ENCODE data around the gene ELOB. TPM values are rescaled to one million over a fixed set of nuclear protein-coding genes. Genes with fewer than 3 reads are reported as not detected.
A peak's percentile ranks its signal among the peaks of the same experiment; 100 is the strongest.

The ELOB gene
- total and polyA plus RNA-seq, 4 experiments from 2014 or later: 83.0 to 270 (median 177) TPM

DNA sequence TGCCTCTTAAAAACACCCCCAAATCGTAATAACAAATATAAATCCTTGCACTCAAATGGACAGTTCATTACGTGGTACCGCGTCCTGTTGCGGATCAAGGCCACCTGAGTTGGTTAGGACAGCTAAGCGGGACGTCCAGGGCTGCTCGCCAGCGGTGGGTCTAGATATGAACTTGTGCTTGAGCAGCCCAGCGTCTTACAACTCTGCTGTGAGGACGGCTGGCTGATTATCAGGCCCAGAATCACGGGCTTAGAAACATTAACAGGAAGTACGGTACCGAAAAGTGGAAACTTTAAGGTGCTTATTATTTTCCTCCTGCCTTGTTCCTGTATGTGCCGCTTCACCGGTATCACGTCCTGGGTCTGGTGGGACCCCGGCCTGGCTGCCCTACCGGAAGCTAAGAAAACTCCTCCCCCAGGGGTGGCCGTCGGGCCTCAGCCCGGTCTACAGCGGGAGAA is 25.5 kb downstream of the ELOB start:
- POLR2A ChIA-PET (ENCODE audit: partially characterized antibody): interaction anchor here (0.9 to 6.7 kb wide), 9 partner anchors 10 to 704 kb away, joined by 3 to 142 read pairs (median 4); partner anchors contain the start of genes ELOB, FLYWCH1, FLYWCH2 and KCTD5

DNA sequence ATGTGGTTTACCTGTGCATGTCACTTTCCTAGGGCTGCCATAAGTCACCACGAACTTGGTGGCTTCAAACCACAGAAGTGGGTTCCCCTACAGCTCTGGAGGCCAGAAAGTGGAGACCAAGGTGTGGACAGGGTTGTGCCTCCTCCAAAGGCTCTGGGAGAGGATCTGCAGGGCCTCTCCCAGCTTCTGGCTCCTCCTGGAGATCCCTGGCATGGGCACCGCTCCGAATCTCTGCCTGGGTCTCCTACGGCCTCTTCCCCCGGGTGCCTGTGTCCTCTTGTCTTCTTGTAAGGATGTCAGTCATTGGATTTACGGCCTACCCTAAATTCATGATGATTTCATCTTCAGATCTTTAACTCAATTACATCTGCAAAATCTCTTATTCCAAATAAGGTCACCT is 27.1 kb downstream of the ELOB start:
- no peaks in the 10 kb centered on the region for H3K9me3 ChIP-seq (ENCODE audit: control insufficient read depth in 1 of 2, low read length in 2 of 2)
- H3K4me1 Mint-ChIP-seq: peaks cover 15 to 45% (median 27%) of the 10 kb centered on the region in 4 donors
- H3K4me3 Mint-ChIP-seq: no peak overlapping the region
- peaks cover 4 to 21% of the 10 kb centered on the region in 2 donors for H3K36me3 Mint-ChIP-seq
- H3K27me3 ChIP-seq (ENCODE audit: insufficient read depth, low read length): no peaks in the 10 kb centered on the region
- ChIA-PET CTCF (ENCODE audit: partially characterized antibody) (no interaction called here), POLR2A (ENCODE audit: partially characterized antibody) (interaction anchor here (6.7 kb wide), 1 partner anchor 25 kb away, joined by 142 read pairs; the partner anchor contains the start of gene ELOB)
- peaks cover 2% of the 10 kb centered on the region for H3K36me3 ChIP-seq (ENCODE audit: insufficient read depth, low read length)
- peaks cover 26% of the 10 kb centered on the region for H3K4me1 ChIP-seq (ENCODE audit: insufficient read depth, low read length)
- intact Hi-C loops (cut with micrococcal nuclease): loop anchor here (10.0 kb wide), 1 partner anchor 115 kb away; no protein-coding TSS in a partner anchor
- no peaks in the 10 kb centered on the region for H3K27me3 Mint-ChIP-seq
- H3K27ac Mint-ChIP-seq: peak overlapping the region in 3 of 7 donors; percentile 9 to 100 (median 37)
- DNase-seq: no peak
- no peak overlapping the region for H3K27ac ChIP-seq (ENCODE audit: low read depth, low read length)
- H3K4me3 ChIP-seq (ENCODE audit: low read length in 2 of 2): no peak overlapping the region
- H3K9me3 Mint-ChIP-seq: peaks cover 0 to 4% (median 0%) of the 10 kb centered on the region in 8 donors

More for the DNA sequence above, 25.5 kb downstream of the ELOB start:
- peaks cover 15 to 35% of the 10 kb centered on the region in 2 donors for H3K36me3 Mint-ChIP-seq
- Histone ChIP-seq H3K4me3 (ENCODE audit: low read length in 2 of 2) (peak overlapping the region in 1 of 2 donors; percentile 97), H3K36me3 (ENCODE audit: insufficient read depth, low read length) (peaks cover 3% of the 10 kb centered on the region), H3K4me1 (ENCODE audit: insufficient read depth, low read length) (peaks cover 42% of the 10 kb centered on the region), H3K27me3 (ENCODE audit: insufficient read depth, low read length) (no peaks in the 10 kb centered on the region), H3K27ac (ENCODE audit: low read depth, low read length) (peak overlapping the region; percentile 97), H3K9me3 (ENCODE audit: control insufficient read depth in 1 of 2, low read length in 2 of 2) (no peaks in the 10 kb centered on the region)
- H3K27me3 Mint-ChIP-seq: no peaks in the 10 kb centered on the region
- intact Hi-C loops (cut with micrococcal nuclease): loop anchor here (1.0 to 10.0 kb wide), 5 partner anchors 26 to 113 kb away; partner anchors contain the start of genes ELOB and KCTD5
- H3K9me3 Mint-ChIP-seq: peaks cover 0 to 4% (median 0%) of the 10 kb centered on the region in 8 donors
- CTCF ChIA-PET (ENCODE audit: partially characterized antibody): no interaction called here
- H3K4me1 Mint-ChIP-seq: peaks cover 29 to 62% (median 43%) of the 10 kb centered on the region in 4 donors
- DNase-seq: no peak
- peak overlapping the region; percentile 97 to 100 (median 99) for H3K27ac Mint-ChIP-seq
- peak overlapping the region; percentile 29 to 97 (median 92) for H3K4me3 Mint-ChIP-seq

DNA sequence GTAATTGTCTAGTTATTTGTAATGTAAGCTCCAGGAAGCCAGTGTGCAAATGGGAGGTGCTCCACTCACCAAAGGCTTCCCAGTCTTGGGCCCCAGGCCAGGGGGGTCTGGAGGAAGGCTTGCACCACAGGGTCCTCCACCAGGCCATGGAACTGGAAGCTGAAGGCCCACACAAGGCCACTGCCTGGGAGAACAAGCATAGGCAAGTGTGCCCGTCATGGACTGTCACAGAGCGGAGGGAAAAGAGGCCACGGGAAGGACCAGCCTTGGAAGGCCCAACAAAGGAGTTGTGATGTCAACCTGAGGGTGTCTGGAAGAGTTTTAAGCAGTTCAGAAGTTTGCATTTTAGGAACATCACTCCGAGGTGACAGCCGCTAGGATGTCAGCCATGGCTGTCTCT is 27.6 kb downstream of the ELOB start:
- intact Hi-C loops (cut with micrococcal nuclease): no loop called here
- H3K36me3 Mint-ChIP-seq: peaks cover 4 to 18% of the 10 kb centered on the region in 2 donors
- Histone ChIP-seq H3K36me3 (ENCODE audit: insufficient read depth, low read length) (no peaks in the 10 kb centered on the region), H3K4me1 (ENCODE audit: insufficient read depth, low read length) (peaks cover 21% of the 10 kb centered on the region), H3K27ac (ENCODE audit: low read depth, low read length) (no peak overlapping the region), H3K4me3 (ENCODE audit: low read length in 2 of 2) (no peak overlapping the region), H3K27me3 (ENCODE audit: insufficient read depth, low read length) (no peaks in the 10 kb centered on the region), H3K9me3 (ENCODE audit: control insufficient read depth in 1 of 2, low read length in 2 of 2) (no peaks in the 10 kb centered on the region)
- CTCF ChIA-PET (ENCODE audit: partially characterized antibody): no interaction called here
- peaks cover 0 to 4% (median 0%) of the 10 kb centered on the region in 8 donors for H3K9me3 Mint-ChIP-seq
- H3K27ac Mint-ChIP-seq: peak overlapping the region in 3 of 7 donors; percentile 46 to 100 (median 47)
- H3K4me1 Mint-ChIP-seq: peaks cover 10 to 40% (median 23%) of the 10 kb centered on the region in 4 donors
- H3K4me3 Mint-ChIP-seq: peak overlapping the region in 1 of 8 donors; percentile 39
- no peaks in the 10 kb centered on the region for H3K27me3 Mint-ChIP-seq
- DNase-seq: no peak
- POLR2A ChIA-PET (ENCODE audit: partially characterized antibody): interaction anchor here (6.7 kb wide), 1 partner anchor 26 kb away, joined by 142 read pairs; the partner anchor contains the start of gene ELOB

DNA sequence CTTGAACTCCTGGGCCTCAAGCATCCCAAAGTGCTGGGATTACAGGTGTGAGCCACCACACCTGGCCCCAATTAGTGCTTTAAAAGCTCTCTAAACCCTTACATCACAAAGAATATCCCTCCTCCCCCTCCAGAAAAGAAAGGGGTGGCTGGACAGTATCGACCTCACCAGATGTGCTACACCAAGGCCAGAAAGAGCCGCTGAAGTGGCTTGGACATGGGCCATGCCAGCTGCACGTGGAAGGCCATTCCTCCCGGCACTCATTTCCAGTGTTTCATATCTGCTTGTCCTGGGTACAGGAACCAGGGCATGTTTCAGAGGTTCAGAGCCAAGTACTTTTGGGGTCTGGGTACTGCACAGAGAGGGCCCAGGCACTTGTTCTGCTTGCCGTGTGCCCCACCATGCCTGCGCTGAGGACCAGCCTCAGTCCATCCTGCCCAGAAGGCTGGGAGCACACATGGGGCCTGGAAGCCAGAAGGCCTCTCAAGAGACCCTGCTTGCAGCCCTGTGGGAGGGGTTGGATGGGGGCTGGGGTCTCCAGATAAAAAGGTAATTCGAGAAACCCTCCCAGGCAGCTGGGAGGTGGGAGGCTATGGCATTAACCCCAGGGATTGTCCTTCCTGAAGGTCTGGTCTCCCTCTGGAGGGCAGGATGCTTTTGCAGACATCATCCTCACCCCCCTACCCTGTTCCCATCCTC is 28.2 kb downstream of the ELOB start:
- peaks cover 0 to 4% (median 0%) of the 10 kb centered on the region in 8 donors for H3K9me3 Mint-ChIP-seq
- DNase-seq: no peak
- ChIA-PET CTCF (ENCODE audit: partially characterized antibody) (no interaction called here), POLR2A (ENCODE audit: partially characterized antibody) (interaction anchor here (6.7 kb wide), 1 partner anchor 26 kb away, joined by 142 read pairs; the partner anchor contains the start of gene ELOB)
- H3K36me3 ChIP-seq (ENCODE audit: insufficient read depth, low read length): no peaks in the 10 kb centered on the region
- peaks cover 15% of the 10 kb centered on the region for H3K4me1 ChIP-seq (ENCODE audit: insufficient read depth, low read length)
- H3K9me3 ChIP-seq (ENCODE audit: control insufficient read depth in 1 of 2, low read length in 2 of 2): no peaks in the 10 kb centered on the region
- H3K27ac Mint-ChIP-seq: peak overlapping the region in 1 of 7 donors; percentile 13
- no peak overlapping the region for H3K4me3 Mint-ChIP-seq
- peaks cover 4 to 14% of the 10 kb centered on the region in 2 donors for H3K36me3 Mint-ChIP-seq
- intact Hi-C loops (cut with micrococcal nuclease): no loop called here
- no peak overlapping the region for H3K27ac ChIP-seq (ENCODE audit: low read depth, low read length)
- no peaks in the 10 kb centered on the region for H3K27me3 Mint-ChIP-seq
- H3K27me3 ChIP-seq (ENCODE audit: insufficient read depth, low read length): no peaks in the 10 kb centered on the region
- no peak overlapping the region for H3K4me3 ChIP-seq (ENCODE audit: low read length in 2 of 2)
- H3K4me1 Mint-ChIP-seq: peaks cover 6 to 35% (median 18%) of the 10 kb centered on the region in 4 donors

DNA sequence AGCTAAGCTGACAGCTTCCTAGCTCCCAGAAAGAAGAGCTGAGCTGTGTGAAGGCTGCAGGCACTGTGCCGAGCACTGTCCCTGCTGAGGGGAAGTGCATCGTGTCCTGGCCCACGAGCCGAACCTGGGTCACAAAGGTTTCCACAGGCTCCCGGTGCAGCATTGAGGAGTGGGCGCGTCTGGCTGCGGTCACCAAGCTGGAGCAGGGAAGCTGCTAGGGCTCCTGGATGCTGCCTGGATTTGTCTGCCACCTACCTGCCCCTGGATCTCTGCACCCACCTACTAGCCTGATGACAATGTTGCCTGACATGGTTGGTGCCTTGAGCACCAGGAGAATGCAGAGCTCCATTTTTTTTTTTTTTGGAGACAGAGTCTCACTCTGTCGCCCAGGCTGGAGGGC is 31.1 kb downstream of the ELOB start:
- H3K4me1 ChIP-seq (ENCODE audit: insufficient read depth, low read length): no peaks in the 10 kb centered on the region
- Mint-ChIP-seq H3K27ac (no peak overlapping the region), H3K4me3 (no peak overlapping the region), H3K9me3 (no peaks in the 10 kb centered on the region), H3K4me1 (peaks cover 0 to 11% (median 4%) of the 10 kb centered on the region in 4 donors), H3K36me3 (no peaks in the 10 kb centered on the region), H3K27me3 (no peaks in the 10 kb centered on the region)
- ChIA-PET CTCF (ENCODE audit: partially characterized antibody) (interaction anchor here (1.3 to 1.5 kb wide), 2 partner anchors 28 kb away, joined by 3 read pairs; no protein-coding TSS in a partner anchor), POLR2A (ENCODE audit: partially characterized antibody) (interaction anchor here (0.8 kb wide), 1 partner anchor 31 kb away, joined by 3 read pairs; the partner anchor contains the start of gene ELOB)
- H3K9me3 ChIP-seq (ENCODE audit: control insufficient read depth in 1 of 2, low read length in 2 of 2): no peaks in the 10 kb centered on the region
- H3K36me3 ChIP-seq (ENCODE audit: insufficient read depth, low read length): no peaks in the 10 kb centered on the region
- H3K27me3 ChIP-seq (ENCODE audit: insufficient read depth, low read length): no peaks in the 10 kb centered on the region
- intact Hi-C loops (cut with micrococcal nuclease): no loop called here
- H3K27ac ChIP-seq (ENCODE audit: low read depth, low read length): no peak overlapping the region
- H3K4me3 ChIP-seq (ENCODE audit: low read length in 2 of 2): no peak overlapping the region
- DNase-seq: no peak

DNA sequence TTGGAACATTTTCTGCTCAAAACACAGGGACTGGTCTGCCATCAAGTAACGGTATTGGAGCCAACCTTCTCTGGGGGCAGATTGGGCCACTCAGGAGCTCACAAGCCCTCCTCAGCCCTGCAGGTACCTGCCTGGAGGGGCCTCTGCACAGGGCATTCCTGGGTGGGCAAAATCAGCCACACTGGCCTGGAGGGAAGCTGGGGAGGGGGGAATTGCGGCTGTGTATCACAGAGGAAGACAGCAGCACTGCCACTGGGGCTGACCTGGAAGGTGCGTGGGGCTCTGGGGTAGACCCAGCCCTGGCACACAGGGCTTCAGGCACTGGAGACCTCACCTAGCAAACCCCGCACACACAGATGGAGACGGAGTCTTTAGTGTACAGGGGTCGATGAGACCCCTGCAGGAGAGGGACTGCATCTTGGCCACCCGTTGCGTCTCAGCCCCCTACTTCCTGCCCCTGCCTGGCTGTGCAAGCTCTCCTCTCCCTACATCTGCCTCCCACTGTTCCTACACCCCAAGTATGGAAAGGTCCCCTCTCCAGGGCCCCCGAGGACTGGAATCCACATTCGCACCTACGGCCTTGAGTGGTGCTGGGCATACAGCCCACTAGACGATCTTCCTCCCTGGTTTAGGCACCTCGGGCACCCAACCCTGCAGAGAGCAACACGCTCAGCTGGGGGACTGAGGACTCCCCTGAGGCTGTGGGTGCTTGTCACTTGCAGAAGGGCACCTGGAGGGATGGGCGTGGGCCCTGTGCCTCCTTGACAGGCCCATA is 31.8 kb downstream of the ELOB start:
- Mint-ChIP-seq H3K27me3 (peaks cover 0 to 1% of the 10 kb centered on the region in 2 donors), H3K4me1 (peaks cover 0 to 4% (median under 1%) of the 10 kb centered on the region in 4 donors), H3K36me3 (no peaks in the 10 kb centered on the region), H3K9me3 (no peaks in the 10 kb centered on the region), H3K27ac (no peak overlapping the region), H3K4me3 (peak overlapping the region in 1 of 8 donors; percentile 29)
- DNase-seq: no peak
- intact Hi-C loops (cut with micrococcal nuclease): no loop called here
- H3K36me3 ChIP-seq (ENCODE audit: insufficient read depth, low read length): no peaks in the 10 kb centered on the region
- no peak overlapping the region for H3K4me3 ChIP-seq (ENCODE audit: low read length in 2 of 2)
- ChIA-PET POLR2A (ENCODE audit: partially characterized antibody) (no interaction called here), CTCF (ENCODE audit: partially characterized antibody) (interaction anchor here (1.3 to 1.5 kb wide), 2 partner anchors 28 to 29 kb away, joined by 3 read pairs; no protein-coding TSS in a partner anchor)
- H3K4me1 ChIP-seq (ENCODE audit: insufficient read depth, low read length): no peaks in the 10 kb centered on the region
- no peak overlapping the region for H3K27ac ChIP-seq (ENCODE audit: low read depth, low read length)
- H3K9me3 ChIP-seq (ENCODE audit: control insufficient read depth in 1 of 2, low read length in 2 of 2): no peaks in the 10 kb centered on the region
- H3K27me3 ChIP-seq (ENCODE audit: insufficient read depth, low read length): no peaks in the 10 kb centered on the region
